Liver (tissue), 9 donors: ENCODE measurements around the gene ANKFY1. TPM values are rescaled to one million over a fixed set of nuclear protein-coding genes. Genes with fewer than 3 reads are reported as not detected.

Experiments
- DNase-seq: peaks from one replicate; pipeline ENCODE4 v3.0.0-alpha.2; 2017; ENCODE audit warnings: low spot score
- H3K27ac ChIP-seq, 2 donors: one replicate each; pipeline ENCODE4 v1.7.0; 2013; ENCODE audit warnings: inconsistent platforms in 2 of 2, low read length in 2 of 2, control low read depth in 1 of 2, low read depth in 1 of 2, mild to moderate bottlenecking in 1 of 2
- H3K27me3 ChIP-seq, 4 donors: one replicate each; pipeline versions ENCODE4 v1.6.1 to v1.7.0; 2013; ENCODE audit warnings: low read length in 3 of 4, inconsistent platforms in 1 of 4, mild to moderate bottlenecking in 1 of 4, moderate library complexity in 1 of 4; ENCODE audit not compliant: control insufficient read depth in 4 of 4, insufficient read depth in 4 of 4
- H3K36me3 ChIP-seq, 4 donors: one replicate each; pipeline versions ENCODE4 v1.6.1 to v1.7.0; 2013; ENCODE audit warnings: low read length in 3 of 4, mild to moderate bottlenecking in 3 of 4, low read depth in 1 of 4, moderate library complexity in 1 of 4; ENCODE audit not compliant: control insufficient read depth in 4 of 4, insufficient read depth in 3 of 4
- H3K4me1 ChIP-seq, 4 donors: one replicate each; pipeline versions ENCODE4 v1.6.1 to v1.7.0; 2013; ENCODE audit warnings: low read length in 3 of 4, mild to moderate bottlenecking in 3 of 4, moderate library complexity in 1 of 4; ENCODE audit not compliant: control insufficient read depth in 4 of 4, insufficient read depth in 4 of 4
- H3K4me3 ChIP-seq, 3 donors: one replicate each; pipeline versions ENCODE4 v1.6.1 to v1.7.0; 2013; ENCODE audit warnings: low read length in 3 of 3, control low read depth in 1 of 3, low read depth in 1 of 3, mild to moderate bottlenecking in 1 of 3
- H3K9ac ChIP-seq, 2 donors: one replicate each; pipeline ENCODE4 v1.7.0; 2013; ENCODE audit warnings: low read length in 2 of 2, mild to moderate bottlenecking in 2 of 2, moderate library complexity in 2 of 2, control low read depth in 1 of 2, low read depth in 1 of 2
- H3K9me3 ChIP-seq, 4 donors: one replicate each; pipeline versions ENCODE4 v1.6.1 to v1.7.0; 2013; ENCODE audit warnings: low read length in 3 of 4; ENCODE audit not compliant: control insufficient read depth in 4 of 4
- EGR1 ChIP-seq, 2 donors: IDR thresholded peaks; 2 replicates each; pipeline ENCODE4 v1.6.1; 2016 to 2018; ENCODE audit warnings: antibody characterized with exemption in 2 of 2, low read depth in 2 of 2
- FOXA1 ChIP-seq: IDR thresholded peaks from 2 replicates; pipeline ENCODE4 v1.6.1; 2016; ENCODE audit warnings: antibody characterized with exemption
- FOXA2 ChIP-seq: IDR thresholded peaks from 2 replicates; pipeline ENCODE4 v1.6.1; 2016; ENCODE audit warnings: antibody characterized with exemption
- GABPA ChIP-seq, 2 donors: IDR thresholded peaks in 1 of 2; conservative IDR thresholded peaks in 1 of 2; 2 replicates each; pipeline ENCODE4 v1.6.1; 2016; ENCODE audit warnings: antibody characterized with exemption in 2 of 2, mild to moderate bottlenecking in 1 of 2, moderate library complexity in 1 of 2
- HNF4A ChIP-seq, 2 donors: conservative IDR thresholded peaks; 2 replicates each; pipeline ENCODE4 v1.6.1; 2016; ENCODE audit warnings: antibody characterized with exemption in 2 of 2, mild to moderate bottlenecking in 2 of 2
- HNF4G ChIP-seq: IDR thresholded peaks from 2 replicates; pipeline ENCODE4 v1.6.1; 2016; ENCODE audit warnings: antibody characterized with exemption
- JUND ChIP-seq, 2 donors: IDR thresholded peaks; 2 replicates each; pipeline ENCODE4 v1.6.1; 2016; ENCODE audit warnings: antibody characterized with exemption in 2 of 2
- NR2F2 ChIP-seq: IDR thresholded peaks from 2 replicates; pipeline ENCODE4 v1.6.1; 2016; ENCODE audit warnings: antibody characterized with exemption
- RAD21 ChIP-seq, 2 donors: IDR thresholded peaks; 2 replicates each; pipeline ENCODE4 v1.6.1; 2016; ENCODE audit warnings: antibody characterized with exemption in 2 of 2, mild to moderate bottlenecking in 2 of 2
- RXRA ChIP-seq, 2 donors: IDR thresholded peaks; 2 replicates each; pipeline ENCODE4 v1.6.1; 2017 to 2018; ENCODE audit warnings: antibody characterized with exemption in 2 of 2, mild to moderate bottlenecking in 1 of 2
- YY1 ChIP-seq: IDR thresholded peaks from 2 replicates; pipeline ENCODE4 v1.6.1; 2016; ENCODE audit warnings: antibody characterized with exemption, mild to moderate bottlenecking
- WGBS: extraction: QIAGEN DNeasy Blood & Tissue Kit; methylation state at CpG from one replicate; pipeline ENCODE4 v1.1.7; 2013; 5-methylcytosine and 5-hydroxymethylcytosine counted together
- polyA plus RNA-seq, 2 donors: library from polyadenylated mRNA; stranded (reverse) in 1 of 2; unstranded in 1 of 2; fragments of 200-250 nt in 1 of 2; fragments of >200 nt in 1 of 2; fragmentation: Nextera tagmentation in 1 of 2; extraction: Ambion mirVana in 1 of 2; gene quantifications; one replicate each; pipeline versions ENCODE4 v1.2.1 to v1.2.3, GENCODE V29; 2013 to 2015
- total RNA-seq, 2 donors: library from RNA; depleted of rRNA; stranded (reverse); fragments of >200 nt; gene quantifications; one replicate each; pipeline ENCODE4 v1.2.3, GENCODE V29; 2014
- TF ChIP-seq, protein P1 (sequence below): IDR thresholded peaks from 2 replicates; pipeline ENCODE4 v1.6.1; 2016; ENCODE audit warnings: antibody characterized with exemption
- TF ChIP-seq, protein P2 (sequence below): fragments of 150-350 bp; IDR thresholded peaks from 2 replicates; pipeline ENCODE4 v1.5.1; 2017; ENCODE audit warnings: improper control_type of control experiment, low read depth, low read length; ENCODE audit not compliant: missing input control
- TF ChIP-seq, protein P3 (sequence below): IDR thresholded peaks from 2 replicates; pipeline ENCODE4 v1.6.1; 2016; ENCODE audit warnings: antibody characterized with exemption
- TF ChIP-seq, protein P4 (sequence below): IDR thresholded peaks from 2 replicates; pipeline ENCODE4 v1.6.1; 2016; ENCODE audit warnings: antibody characterized with exemption
- donor health status: healthy.
- donor health status: healthy.
- donor health status: healthy.
- donor health status: healthy.
- donor health status: healthy.

Gene ANKFY1
- total and polyA plus RNA-seq, 4 donors = 6.8 to 38.6 (median 21.9) TPM

DNA sequence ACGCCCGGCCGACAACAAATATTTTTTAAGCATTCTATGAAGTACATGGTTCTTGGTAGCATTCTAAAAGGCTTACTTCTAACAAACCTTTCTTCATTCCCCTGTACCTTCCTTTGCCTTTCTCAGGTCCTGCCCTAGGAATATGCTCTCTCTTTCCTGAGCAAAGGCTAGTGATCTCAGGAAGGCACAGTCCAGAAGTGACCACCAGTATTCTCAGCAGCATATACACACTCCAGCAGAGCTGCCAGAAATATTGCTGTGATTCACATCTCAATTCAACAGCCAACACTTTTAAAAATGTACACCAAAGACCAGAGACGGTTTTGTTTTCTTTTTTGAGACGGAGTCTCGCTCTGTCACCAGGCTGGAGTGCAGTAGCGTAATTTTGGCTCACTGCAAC lies 41.4 kb upstream of the ANKFY1 start (continued):
- TF ChIP-seq, protein P1, sequence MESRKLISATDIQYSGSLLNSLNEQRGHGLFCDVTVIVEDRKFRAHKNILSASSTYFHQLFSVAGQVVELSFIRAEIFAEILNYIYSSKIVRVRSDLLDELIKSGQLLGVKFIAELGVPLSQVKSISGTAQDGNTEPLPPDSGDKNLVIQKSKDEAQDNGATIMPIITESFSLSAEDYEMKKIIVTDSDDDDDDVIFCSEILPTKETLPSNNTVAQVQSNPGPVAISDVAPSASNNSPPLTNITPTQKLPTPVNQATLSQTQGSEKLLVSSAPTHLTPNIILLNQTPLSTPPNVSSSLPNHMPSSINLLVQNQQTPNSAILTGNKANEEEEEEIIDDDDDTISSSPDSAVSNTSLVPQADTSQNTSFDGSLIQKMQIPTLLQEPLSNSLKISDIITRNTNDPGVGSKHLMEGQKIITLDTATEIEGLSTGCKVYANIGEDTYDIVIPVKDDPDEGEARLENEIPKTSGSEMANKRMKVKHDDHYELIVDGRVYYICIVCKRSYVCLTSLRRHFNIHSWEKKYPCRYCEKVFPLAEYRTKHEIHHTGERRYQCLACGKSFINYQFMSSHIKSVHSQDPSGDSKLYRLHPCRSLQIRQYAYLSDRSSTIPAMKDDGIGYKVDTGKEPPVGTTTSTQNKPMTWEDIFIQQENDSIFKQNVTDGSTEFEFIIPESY = no peak
- TF ChIP-seq EGR1 (IDR thresholded peaks at IDR 0.05; ENCODE audit: low read depth in 2 of 2) = no peak
- no peak for TF ChIP-seq YY1
- TF ChIP-seq FOXA1 = no peak
- TF ChIP-seq HNF4G = no peak
- no peak for TF ChIP-seq RAD21 (IDR thresholded peaks at IDR 0.05)

DNA sequence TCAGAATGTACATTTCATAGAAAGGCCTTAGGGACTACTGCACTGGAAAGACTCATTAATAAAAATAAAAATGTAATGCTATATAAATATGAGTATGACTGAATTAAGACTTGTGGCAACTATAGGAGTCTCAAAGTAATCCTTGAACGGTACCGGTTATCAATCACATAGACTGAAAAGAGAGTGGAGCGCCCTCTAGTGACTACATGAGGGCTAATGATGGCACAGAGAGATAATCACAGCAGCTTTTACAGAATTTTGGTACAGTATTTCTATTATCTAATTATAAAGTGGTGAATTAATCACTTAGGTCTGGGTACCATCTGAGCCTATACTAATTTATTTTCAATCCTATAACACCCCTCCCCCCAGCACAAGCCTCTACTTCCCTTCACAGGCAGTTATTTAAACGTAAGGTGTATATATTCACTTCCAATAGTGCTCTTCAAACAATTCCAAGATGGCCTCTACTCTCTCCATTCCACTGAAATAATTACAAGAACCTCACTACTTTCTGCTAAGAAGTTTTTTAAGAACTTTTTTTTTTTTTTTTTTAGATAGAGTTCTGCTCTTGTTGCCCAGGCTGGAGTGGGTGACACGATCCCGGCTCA lies 40.7 kb upstream of the ANKFY1 start:
- Histone ChIP-seq H3K4me3 (no peak overlapping the region), H3K9me3 (no peaks in the 10 kb centered on the region), H3K4me1 (peaks cover 0 to 2% (median 1%) of the 10 kb centered on the region in 4 donors), H3K36me3 (peaks cover 0 to 12% (median 1%) of the 10 kb centered on the region in 4 donors), H3K9ac (no peak overlapping the region), H3K27me3 (no peaks in the 10 kb centered on the region), H3K27ac (no peak overlapping the region)
- TF ChIP-seq, protein P1 = no peak
- TF ChIP-seq EGR1 (IDR thresholded peaks at IDR 0.05; ENCODE audit: low read depth in 2 of 2) = no peak
- TF ChIP-seq, protein P2, sequence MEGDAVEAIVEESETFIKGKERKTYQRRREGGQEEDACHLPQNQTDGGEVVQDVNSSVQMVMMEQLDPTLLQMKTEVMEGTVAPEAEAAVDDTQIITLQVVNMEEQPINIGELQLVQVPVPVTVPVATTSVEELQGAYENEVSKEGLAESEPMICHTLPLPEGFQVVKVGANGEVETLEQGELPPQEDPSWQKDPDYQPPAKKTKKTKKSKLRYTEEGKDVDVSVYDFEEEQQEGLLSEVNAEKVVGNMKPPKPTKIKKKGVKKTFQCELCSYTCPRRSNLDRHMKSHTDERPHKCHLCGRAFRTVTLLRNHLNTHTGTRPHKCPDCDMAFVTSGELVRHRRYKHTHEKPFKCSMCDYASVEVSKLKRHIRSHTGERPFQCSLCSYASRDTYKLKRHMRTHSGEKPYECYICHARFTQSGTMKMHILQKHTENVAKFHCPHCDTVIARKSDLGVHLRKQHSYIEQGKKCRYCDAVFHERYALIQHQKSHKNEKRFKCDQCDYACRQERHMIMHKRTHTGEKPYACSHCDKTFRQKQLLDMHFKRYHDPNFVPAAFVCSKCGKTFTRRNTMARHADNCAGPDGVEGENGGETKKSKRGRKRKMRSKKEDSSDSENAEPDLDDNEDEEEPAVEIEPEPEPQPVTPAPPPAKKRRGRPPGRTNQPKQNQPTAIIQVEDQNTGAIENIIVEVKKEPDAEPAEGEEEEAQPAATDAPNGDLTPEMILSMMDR = peak; percentile 64
- no peak for TF ChIP-seq NR2F2
- peak; percentile 67 to 79 for TF ChIP-seq RAD21 (IDR thresholded peaks at IDR 0.05)
- TF ChIP-seq, protein P3, sequence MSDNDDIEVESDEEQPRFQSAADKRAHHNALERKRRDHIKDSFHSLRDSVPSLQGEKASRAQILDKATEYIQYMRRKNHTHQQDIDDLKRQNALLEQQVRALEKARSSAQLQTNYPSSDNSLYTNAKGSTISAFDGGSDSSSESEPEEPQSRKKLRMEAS = no peak
- WGBS = 50% methylated on average over 6 of the region's 6 CpGs
- DNase-seq = peak; percentile 57

DNA sequence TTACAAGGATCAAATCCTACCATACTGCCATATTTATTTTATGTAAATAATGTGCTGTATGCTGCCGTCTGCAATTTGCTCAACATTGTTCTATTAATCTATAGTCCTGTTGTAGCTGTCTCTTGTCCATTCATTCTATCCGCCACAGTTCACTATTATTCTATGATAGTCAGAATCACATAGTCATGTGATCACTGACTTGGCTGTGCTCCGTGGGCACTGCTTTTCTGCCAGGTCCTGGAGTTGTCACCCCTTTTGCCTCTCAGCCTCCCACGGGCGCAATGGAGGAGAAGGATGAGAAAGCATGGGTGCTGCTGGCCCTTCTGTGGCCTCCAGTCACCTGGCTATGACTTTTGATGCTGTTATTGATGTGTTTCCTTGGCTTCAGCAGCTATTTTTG lies 37.3 kb upstream of the ANKFY1 start:
- H3K27ac ChIP-seq = no peak overlapping the region
- H3K9me3 ChIP-seq = no peaks in the 10 kb centered on the region
- peaks cover 0 to 10% (median 1%) of the 10 kb centered on the region in 4 donors for H3K36me3 ChIP-seq
- no peak overlapping the region for H3K4me3 ChIP-seq
- TF ChIP-seq JUND (IDR thresholded peaks at IDR 0.05) = no peak
- TF ChIP-seq, protein P1 = no peak
- TF ChIP-seq RXRA (IDR thresholded peaks at IDR 0.05) = no peak
- no peak for TF ChIP-seq EGR1 (IDR thresholded peaks at IDR 0.05; ENCODE audit: low read depth in 2 of 2)
- TF ChIP-seq FOXA2 = no peak
- TF ChIP-seq, protein P4, sequence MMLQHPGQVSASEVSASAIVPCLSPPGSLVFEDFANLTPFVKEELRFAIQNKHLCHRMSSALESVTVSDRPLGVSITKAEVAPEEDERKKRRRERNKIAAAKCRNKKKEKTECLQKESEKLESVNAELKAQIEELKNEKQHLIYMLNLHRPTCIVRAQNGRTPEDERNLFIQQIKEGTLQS = no peak
- TF ChIP-seq HNF4A (conservative IDR thresholded peaks at IDR 0.05) = no peak
- TF ChIP-seq FOXA1 = no peak
- TF ChIP-seq RAD21 (IDR thresholded peaks at IDR 0.05) = no peak
- no peak for TF ChIP-seq GABPA (IDR thresholded peaks at IDR 0.05 in 1 of 2, conservative IDR thresholded peaks at IDR 0.05 in 1 of 2)
- TF ChIP-seq YY1 = no peak
- WGBS = 91% methylated on average over 5 of the region's 5 CpGs
- no peaks in the 10 kb centered on the region for H3K27me3 ChIP-seq
- no peak for DNase-seq
- no peak overlapping the region for H3K9ac ChIP-seq
- peaks cover 0 to 1% (median 0%) of the 10 kb centered on the region in 4 donors for H3K4me1 ChIP-seq
